Dermis microvascular lymphatic vessel endothelial cell (primary cell): ENCODE results near the gene RPN2. TPM values are rescaled to one million over a fixed set of nuclear protein-coding genes. Genes with fewer than 3 reads are reported as not detected.

ENCODE experiments used
- DNase-seq, 2 donors: peaks; one replicate each; pipeline versions ENCODE4 v3.0.0 to v3.0.0-alpha.2; 2010; ENCODE audit warnings: low read depth in 2 of 2
- total RNA-seq: library from RNA; depleted of rRNA; stranded (reverse); fragments of >200 nt; gene quantifications from 2 replicates; pipeline ENCODE4 v1.2.1, GENCODE V29; 2014

The RPN2 gene
- total RNA-seq, 1 donor from 2014 or later, result 189 TPM

DNA sequence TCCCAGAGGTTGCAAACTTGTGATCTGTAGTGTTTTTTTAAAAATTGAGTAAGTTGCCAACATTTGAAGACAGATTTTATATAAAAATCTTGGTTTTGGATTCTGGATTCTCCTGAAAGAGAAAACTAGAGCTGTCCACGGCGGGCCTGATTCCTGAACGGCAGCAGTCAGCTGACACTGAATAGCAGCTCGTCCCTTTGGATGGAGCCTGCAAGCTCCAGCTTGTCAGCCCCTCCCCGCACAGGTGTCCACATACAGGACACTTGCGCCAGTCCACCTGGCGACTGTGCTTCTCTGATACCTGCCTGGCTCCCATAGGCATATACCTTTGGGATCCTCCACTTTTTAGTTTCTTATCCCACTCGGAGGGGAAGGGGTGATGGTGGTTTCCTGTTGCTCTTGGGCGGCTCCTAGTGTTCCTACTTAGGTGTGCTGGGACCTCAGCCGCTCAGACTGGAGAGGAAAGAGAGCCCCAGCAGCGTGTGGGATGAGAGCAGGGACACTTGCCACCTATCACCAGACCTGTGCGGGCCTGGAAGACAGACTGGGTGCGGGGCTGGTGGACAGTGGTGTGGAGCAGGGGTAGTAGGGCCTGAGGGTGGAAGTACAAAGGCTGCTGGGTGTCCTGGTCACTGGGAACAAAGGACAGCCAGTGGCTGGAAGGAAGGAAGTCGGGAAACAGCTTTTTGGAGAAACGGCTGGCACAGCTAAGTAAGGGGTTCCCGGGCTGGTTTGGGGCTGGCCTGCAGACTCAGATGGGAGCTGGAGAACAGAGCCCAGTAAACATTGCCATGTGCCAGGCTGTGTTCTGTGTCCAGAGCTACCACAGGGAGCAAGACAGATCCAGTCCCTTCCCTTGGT lies 64.2 kb downstream of the RPN2 start:
- DNase-seq, result no peak

DNA sequence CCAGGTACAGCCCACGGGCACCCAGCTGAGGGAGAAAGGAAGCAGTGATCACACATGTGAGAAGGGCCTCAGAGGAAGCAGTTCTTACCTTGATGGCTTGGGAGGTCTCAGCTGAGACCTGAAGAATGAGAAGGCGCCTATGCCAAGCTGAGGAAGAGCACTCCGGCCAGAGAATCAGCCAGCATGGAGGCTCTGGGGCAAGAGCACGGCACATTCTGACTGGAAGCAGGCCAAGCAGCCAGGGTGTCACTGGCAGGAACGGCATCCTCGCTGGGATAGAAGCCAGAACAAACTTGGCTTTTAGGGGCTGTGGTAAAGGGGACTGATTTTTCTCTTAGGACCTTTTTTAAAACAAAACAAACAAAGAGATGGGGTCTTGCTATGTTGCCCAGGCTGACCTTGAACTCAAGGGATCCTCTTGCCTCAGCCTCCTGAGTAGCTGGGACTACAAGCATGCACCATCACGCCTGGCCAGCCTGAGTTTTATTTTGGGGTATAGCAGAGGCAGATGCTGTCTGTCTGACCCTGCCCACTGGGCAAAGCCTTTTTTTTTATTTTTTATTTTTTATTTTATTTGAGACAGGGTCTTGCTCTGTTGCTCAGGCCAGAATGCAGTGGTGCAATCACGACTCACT lies 64.9 kb downstream of the RPN2 start:
- DNase-seq, result peak; percentile 20 to 52

DNA sequence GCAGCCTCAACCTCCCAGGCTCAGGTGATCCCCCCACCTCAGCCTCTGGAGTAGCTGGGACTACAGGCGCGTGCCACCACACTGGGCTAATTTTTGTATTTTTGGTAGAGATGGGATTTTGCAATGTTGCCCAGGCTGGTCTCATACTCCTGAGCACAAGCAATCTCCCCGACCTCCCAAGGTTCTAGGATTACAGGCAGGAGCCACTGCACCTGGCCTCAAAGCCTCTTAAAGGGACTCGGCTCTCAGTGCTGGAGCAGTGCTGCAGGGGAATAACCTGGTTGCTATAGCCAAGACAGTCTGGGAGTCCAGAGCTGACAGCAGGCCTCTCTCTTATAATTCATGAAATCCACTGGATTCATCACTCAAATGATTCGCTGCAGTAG lies 65.4 kb downstream of the RPN2 start:
- no peak for DNase-seq

DNA sequence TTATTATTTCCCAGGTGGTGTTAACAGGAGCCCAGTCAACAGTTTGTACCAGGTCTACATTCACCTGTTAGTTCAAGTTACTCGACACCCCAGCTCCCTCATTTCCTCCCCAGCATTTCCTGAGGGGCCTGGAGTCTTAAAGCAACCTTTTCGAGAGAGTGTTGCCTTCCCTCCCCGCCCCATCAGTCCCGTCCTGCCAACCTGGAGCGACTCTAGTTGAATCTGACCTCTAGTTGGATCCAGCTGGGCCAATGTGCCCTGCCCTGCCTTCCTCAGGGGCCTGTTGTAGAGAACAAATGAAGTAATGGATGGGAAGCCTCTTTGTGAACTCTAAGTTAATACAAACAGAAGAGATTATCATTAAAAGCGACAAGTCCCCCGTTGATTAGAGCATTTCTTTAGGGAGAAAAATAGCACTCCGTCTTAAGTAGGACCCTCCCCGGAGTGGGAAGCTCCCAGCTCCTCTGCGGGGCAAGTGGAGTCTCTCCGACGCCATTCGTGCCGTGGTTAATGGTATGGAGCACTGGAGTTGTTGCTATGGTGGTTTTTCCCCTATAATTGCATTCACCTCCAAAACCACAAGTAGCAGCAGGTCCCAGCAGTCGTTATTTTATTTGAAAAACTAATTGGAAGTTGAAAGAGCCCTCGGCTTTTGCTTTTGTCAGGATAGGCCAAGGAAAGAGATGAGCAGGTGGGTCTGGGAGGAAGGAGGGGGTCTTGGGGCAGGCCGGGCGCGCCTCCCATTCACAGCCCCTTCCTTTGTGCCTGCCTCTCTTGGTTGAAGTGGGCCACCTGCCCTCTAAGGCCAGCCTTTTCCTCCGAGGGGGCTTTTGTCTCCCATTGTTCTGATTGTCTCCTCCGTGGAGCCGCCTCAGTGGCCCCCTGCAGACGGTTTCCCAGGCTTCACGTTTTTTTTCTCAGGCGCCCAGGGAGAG lies 66.4 kb downstream of the RPN2 start:
- DNase-seq, result no peak

GRCh38 chr20:37246736-37247135 lies 67.6 kb downstream of the RPN2 start:
- DNase-seq, result no peak

GRCh38 chr20:37247547-37247946 lies 68.4 kb downstream of the RPN2 start:
- DNase-seq, result no peak

- DNase-seq, result no peak
These were observed 70.2 kb downstream of the RPN2 start for GRCh38 chr20:37249304-37249703.

GRCh38 chr20:37251825-37252477 lies 72.8 kb downstream of the RPN2 start:
- no peak for DNase-seq

- no peak for DNase-seq
These were observed 74.0 kb downstream of the RPN2 start for GRCh38 chr20:37253087-37253486.

- DNase-seq, result no peak
These were observed 75.2 kb downstream of the RPN2 start for GRCh38 chr20:37254114-37254878.

- no peak for DNase-seq
These were observed 77.2 kb downstream of the RPN2 start for GRCh38 chr20:37256286-37256685.

- no peak for DNase-seq
These were observed 78.4 kb downstream of the RPN2 start for GRCh38 chr20:37257530-37257929.

- no peak for DNase-seq
These were observed 78.9 kb downstream of the RPN2 start for GRCh38 chr20:37257988-37258387.

- DNase-seq, result no peak
These were observed 79.9 kb downstream of the RPN2 start for GRCh38 chr20:37259031-37259430.

DNA sequence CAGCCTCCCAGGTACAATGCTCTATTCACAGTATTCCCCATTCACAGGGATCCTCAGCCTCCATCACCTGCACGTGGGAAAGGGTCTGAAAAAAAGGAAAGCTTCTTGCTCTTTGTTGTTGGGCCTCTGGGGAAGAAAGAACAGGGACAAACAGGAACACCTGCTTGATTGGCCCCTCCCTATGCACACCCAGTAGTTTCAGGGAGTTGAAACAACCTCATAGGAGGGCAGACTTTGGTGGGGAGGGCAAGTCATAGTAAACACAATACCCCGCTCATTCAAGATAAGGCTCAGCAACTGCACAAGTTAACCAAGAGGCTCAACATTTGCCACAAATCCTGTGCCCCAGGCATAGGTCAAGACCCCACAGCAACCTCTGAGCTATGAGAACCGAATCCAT lies 80.7 kb downstream of the RPN2 start:
- no peak for DNase-seq

DNA sequence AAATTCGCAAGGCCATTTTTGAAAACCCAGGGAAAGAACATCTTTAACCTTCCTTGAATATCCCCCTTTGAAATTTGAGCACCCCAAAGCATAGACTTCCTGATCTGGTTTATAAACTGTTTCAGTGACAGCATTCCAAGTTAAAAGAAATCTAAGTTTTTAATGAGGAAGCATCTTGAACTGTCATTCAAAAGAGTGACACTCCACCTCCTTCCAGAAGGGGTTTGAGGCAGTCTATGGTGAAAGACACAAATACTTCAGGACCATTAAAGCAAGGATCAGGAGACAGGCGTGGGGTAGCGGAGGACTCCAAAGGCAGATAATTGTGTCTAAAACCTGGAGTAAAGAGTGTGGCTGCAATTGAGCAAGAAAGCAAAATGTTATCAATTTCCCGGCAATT lies 81.8 kb downstream of the RPN2 start:
- no peak for DNase-seq

GRCh38 chr20:37261714-37262113 lies 82.6 kb downstream of the RPN2 start, which contains the start of gene GHRH:
Gene GHRH, minus strand, starts transcription at chr20:37261814. Its CDS starts 4,925 bp downstream, at chr20:37256889.
- DNase-seq, result no peak

DNA sequence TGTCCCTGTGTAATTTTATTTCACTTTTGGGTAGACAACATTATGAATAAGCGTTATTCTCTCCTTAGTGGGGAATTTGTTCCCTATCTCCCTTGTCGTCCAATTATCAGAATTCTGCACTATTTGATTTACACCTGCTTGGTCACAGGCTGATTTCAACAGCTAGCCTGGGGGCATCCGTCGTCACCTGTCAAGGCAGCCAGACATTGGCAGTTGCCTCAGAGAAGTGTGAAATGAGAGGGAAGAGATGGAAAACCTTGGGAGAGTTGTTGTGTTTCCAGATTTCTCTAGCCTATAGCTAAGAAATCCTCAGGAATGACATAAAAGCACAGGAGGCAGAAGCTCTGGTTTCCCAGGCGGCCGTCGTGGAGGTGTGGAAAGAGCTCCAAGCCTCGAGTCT lies 83.4 kb downstream of the RPN2 start:
- no peak for DNase-seq

GRCh38 chr20:37263686-37264085 lies 84.6 kb downstream of the RPN2 start:
- no peak for DNase-seq

- DNase-seq, result no peak
These were observed 86.0 kb downstream of the RPN2 start for GRCh38 chr20:37265152-37265551.
